Stimulated activated memory B cell treated with anti-CD40 and anti-IgM and Interleukin-4, amounts not matched to agents 10 μg/mL and 1 μg/mL and 100 μg/mL, for 72 hours (primary cell): Measurements from ENCODE around the gene SEZ6L2.
"Not testable (repeated sequence)": the region's sequence is repeated elsewhere in the genome, so short reads cannot be mapped to it uniquely, and the experiment has no call there.

Experiments
- ATAC-seq: fragments of 150-1000 bp; cut with Tn5 transposase; 2 replicates; pipeline ENCODE4 v1.10.0; 2021
- H3K27ac Mint-ChIP-seq: one replicate; pipeline ENCODE4 v1.8.0; 2022; ENCODE audit warnings: mild to moderate bottlenecking, mixed read lengths
- H3K27me3 Mint-ChIP-seq: one replicate; pipeline ENCODE4 v1.8.0; 2022; ENCODE audit warnings: mixed read lengths
- H3K36me3 Mint-ChIP-seq: one replicate; pipeline ENCODE4 v1.8.0; 2022; ENCODE audit warnings: mixed read lengths
- H3K4me1 Mint-ChIP-seq: one replicate; pipeline ENCODE4 v1.8.0; 2022; ENCODE audit warnings: mixed read lengths
- H3K4me3 Mint-ChIP-seq: one replicate; pipeline ENCODE4 v1.8.0; 2022; ENCODE audit warnings: mild to moderate bottlenecking, moderate library complexity, mixed read lengths
- H3K9me3 Mint-ChIP-seq: one replicate; pipeline ENCODE4 v1.8.0; 2022; ENCODE audit warnings: mixed read lengths

Gene SEZ6L2

GRCh38 chr16:29837841-29838240 lies 61.5 kb downstream of the SEZ6L2 start:
- H3K9me3 Mint-ChIP-seq: no peaks in the 10 kb centered on the region
- H3K4me3 Mint-ChIP-seq: no peak overlapping the region
- no peaks in the 10 kb centered on the region for H3K4me1 Mint-ChIP-seq
- peaks cover 49% of the 10 kb centered on the region for H3K36me3 Mint-ChIP-seq
- H3K27ac Mint-ChIP-seq: no peak overlapping the region
- no peak for ATAC-seq
- H3K27me3 Mint-ChIP-seq: no peaks in the 10 kb centered on the region

DNA sequence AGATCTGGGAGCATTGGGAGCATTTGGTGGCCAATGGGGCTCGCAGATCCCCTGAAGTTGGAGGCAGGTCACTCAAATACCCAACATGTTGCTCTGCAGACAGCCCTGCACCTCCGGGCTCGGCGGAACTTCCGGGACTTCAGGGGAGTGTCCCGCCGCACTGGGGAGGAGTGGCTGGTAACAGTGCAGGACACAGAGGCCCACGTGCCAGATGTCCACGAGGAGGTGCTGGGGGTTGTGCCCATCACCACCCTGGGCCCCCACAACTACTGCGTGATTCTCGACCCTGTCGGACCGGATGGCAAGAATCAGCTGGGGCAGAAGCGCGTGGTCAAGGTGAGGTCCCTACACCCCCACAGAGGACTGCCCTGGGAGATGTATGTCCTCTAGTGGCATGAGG lies 62.7 kb downstream of the SEZ6L2 start:
- Mint-ChIP-seq H3K4me3 (no peak overlapping the region), H3K27ac (no peak overlapping the region), H3K9me3 (no peaks in the 10 kb centered on the region), H3K4me1 (no peaks in the 10 kb centered on the region), H3K27me3 (no peaks in the 10 kb centered on the region), H3K36me3 (peaks cover 61% of the 10 kb centered on the region)
- no peak for ATAC-seq

DNA sequence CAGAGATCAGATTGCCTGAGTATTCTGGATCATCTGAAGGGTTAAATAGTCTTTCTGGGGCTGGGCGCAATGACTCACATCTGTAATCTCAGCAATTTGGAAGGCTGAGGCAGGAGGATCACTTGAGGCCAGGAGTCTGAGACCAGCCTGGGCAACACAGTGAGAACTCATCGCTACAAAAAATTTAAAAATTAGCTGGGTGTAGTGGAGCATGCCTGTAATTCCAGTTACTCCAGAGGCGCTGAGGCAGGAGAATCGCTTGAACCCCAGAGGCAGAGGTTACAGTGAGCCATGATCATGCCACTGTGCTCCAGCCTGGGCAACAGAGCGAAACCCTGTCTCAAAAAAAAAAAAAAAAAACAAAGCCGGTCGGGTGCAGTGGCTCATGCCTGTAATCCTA lies 63.4 kb downstream of the SEZ6L2 start:
- H3K27me3 Mint-ChIP-seq: no peaks in the 10 kb centered on the region
- no peak for ATAC-seq
- H3K4me1 Mint-ChIP-seq: no peaks in the 10 kb centered on the region
- H3K36me3 Mint-ChIP-seq: peaks cover 64% of the 10 kb centered on the region
- H3K4me3 Mint-ChIP-seq: no peak overlapping the region
- no peak overlapping the region for H3K27ac Mint-ChIP-seq
- H3K9me3 Mint-ChIP-seq: no peaks in the 10 kb centered on the region

- no peak overlapping the region for H3K4me3 Mint-ChIP-seq
- H3K27ac Mint-ChIP-seq: no peak overlapping the region
- H3K9me3 Mint-ChIP-seq: no peaks in the 10 kb centered on the region
- peaks cover 62% of the 10 kb centered on the region for H3K36me3 Mint-ChIP-seq
- ATAC-seq: no peak
- H3K4me1 Mint-ChIP-seq: no peaks in the 10 kb centered on the region
- H3K27me3 Mint-ChIP-seq: no peaks in the 10 kb centered on the region
Measured at GRCh38 chr16:29834079-29834478, 65.3 kb downstream of the SEZ6L2 start.

DNA sequence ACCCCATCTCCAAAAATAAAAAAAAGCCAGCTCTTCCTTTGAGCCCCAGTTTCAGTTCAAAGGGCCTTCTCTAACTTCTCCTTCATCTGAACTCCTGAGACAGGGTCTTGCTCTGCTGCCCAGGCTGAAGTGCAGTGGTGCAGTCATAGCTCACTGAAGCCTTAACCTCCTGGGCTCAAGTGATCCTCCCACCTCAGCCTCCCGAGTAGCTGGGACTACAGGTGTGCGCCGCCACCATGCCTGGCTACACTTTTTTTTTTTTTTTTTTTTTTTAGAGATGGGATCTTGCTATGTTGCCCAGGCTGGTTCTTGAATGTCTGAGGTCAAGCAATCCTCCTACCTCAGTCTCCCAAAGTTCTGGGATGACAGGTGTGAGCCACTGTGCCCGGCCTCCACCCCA lies 66.1 kb downstream of the SEZ6L2 start:
- not testable (repeated sequence) for ATAC-seq, H3K9me3 Mint-ChIP-seq, H3K27me3 Mint-ChIP-seq, H3K4me1 Mint-ChIP-seq, H3K4me3 Mint-ChIP-seq, H3K27ac Mint-ChIP-seq
- H3K36me3 Mint-ChIP-seq: peaks cover 58% of the 10 kb centered on the region

DNA sequence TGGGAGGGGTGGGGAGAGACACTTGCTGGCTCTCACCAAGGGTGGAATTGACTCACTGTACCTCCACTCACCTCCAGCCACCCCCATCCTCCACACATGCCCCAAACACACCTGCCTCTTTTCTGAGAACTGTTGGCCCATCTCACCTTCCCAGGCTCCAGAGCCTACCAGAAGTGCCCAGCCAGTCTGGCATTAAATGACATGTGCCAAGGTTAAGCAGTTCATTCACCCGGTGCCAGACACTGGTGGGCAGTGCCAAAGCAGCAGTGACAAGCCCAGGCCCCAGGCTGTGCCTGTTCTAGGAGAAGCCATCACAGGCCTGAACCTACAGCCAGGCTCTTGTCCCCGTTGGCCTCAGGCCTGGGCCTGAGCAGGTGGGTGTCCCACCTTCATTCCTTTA lies 67.9 kb downstream of the SEZ6L2 start:
- Mint-ChIP-seq H3K4me1 (peaks cover 8% of the 10 kb centered on the region), H3K4me3 (no peak overlapping the region), H3K9me3 (no peaks in the 10 kb centered on the region), H3K27me3 (no peaks in the 10 kb centered on the region), H3K27ac (no peak overlapping the region), H3K36me3 (peaks cover 58% of the 10 kb centered on the region)
- no peak for ATAC-seq

GRCh38 chr16:29830774-29831173 lies 68.6 kb downstream of the SEZ6L2 start:
- H3K27ac Mint-ChIP-seq: no peak overlapping the region
- H3K4me1 Mint-ChIP-seq: peaks cover 9% of the 10 kb centered on the region
- H3K4me3 Mint-ChIP-seq: no peak overlapping the region
- no peaks in the 10 kb centered on the region for H3K27me3 Mint-ChIP-seq
- no peak for ATAC-seq
- H3K36me3 Mint-ChIP-seq: peaks cover 56% of the 10 kb centered on the region
- H3K9me3 Mint-ChIP-seq: no peaks in the 10 kb centered on the region

DNA sequence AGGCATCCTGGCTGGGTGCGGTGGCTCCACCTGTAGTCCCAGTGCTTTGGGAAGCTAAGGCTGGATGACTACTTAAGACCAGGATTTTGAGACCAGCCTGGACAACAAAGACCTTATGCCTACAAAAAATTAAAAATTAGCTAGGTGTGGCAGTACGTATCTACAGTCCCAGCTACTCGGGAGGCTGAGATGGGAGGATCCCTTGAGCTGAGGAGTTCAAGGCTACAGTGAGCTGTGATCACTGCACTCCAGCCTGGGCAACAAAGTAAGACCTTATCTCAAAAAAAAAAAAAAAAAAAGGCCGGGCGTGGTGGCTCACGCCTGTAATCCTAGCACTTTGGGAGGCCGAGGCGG lies 73.0 kb downstream of the SEZ6L2 start:
- peaks cover 40% of the 10 kb centered on the region for H3K4me1 Mint-ChIP-seq
- no peak overlapping the region for H3K27ac Mint-ChIP-seq
- H3K36me3 Mint-ChIP-seq: peaks cover 34% of the 10 kb centered on the region
- no peaks in the 10 kb centered on the region for H3K9me3 Mint-ChIP-seq
- ATAC-seq: no peak
- H3K27me3 Mint-ChIP-seq: no peaks in the 10 kb centered on the region
- H3K4me3 Mint-ChIP-seq: no peak overlapping the region

DNA sequence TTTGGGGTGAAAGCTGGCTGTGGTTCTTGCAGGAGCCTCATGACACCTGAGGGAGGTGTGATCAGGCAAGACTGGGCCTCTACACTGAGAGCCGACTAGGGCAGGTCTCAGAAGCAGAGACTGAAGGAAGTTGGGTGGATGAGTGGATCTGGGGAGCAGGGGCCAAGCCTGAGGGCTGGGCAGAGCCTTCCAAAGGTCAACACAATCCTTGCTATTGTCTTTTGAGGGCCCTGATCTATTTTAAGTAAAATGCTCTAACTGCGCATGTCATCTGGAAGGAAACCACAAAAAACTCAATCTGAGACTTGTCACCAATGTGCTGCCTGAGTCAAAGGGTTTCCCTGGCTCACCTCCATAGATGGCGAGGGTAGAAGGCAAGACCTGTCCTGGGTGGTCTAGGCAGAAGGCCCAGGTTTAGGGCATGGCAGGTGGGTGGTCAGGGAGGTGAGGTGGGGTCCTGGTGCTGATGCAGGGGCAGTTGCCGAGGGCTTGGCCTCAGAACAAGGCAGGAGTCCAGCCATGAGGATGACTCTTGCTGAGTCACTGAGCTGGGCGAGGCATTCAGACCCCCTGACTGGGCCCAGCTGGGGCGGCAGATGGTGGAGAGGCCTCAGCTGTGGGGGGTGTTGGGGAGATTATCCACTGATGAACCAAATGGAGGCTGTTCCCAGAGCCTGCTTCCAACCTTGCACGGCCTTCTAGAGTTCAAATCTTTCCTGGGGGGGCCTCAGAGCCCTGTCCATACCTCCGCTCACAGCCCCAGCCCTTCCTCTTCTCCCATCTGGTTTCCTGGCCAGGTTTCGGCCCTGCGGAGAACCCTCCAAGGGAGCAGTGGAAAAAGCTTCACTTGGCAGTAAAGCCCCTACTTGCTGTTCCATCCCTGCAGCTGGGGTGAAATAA lies 74.0 kb downstream of the SEZ6L2 start:
- no peak for ATAC-seq
- peak overlapping the region; percentile 36 for H3K4me3 Mint-ChIP-seq
- H3K9me3 Mint-ChIP-seq: no peaks in the 10 kb centered on the region
- peaks cover 26% of the 10 kb centered on the region for H3K36me3 Mint-ChIP-seq
- H3K27me3 Mint-ChIP-seq: no peaks in the 10 kb centered on the region
- peak overlapping the region; percentile 54 for H3K27ac Mint-ChIP-seq
- peaks cover 46% of the 10 kb centered on the region for H3K4me1 Mint-ChIP-seq

DNA sequence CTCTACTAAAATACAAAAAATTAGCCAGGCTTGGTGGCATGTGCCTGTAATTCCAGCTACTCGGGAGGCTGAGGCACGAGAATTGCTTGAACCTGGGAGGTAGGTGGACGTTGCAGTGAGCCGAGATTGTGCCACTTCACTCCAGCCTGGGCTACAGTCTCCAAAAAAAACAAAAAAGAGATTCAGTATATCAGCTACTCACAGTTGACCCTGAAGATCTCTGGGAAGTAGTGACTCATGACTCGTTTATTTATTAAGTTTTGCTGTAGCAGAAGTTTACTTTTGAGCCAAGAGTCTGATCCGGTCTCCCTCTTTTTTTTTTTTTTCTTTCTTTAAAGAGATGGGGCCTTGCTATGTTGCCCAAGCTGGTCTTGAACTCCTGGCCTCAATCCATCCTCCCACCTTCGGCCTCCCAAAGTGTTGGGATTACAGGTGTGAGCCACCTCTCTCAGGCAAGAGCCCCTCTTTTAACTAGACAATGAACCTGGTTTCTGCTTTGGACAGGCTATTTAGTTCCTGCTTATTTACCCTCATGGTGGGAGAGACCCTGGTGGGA lies 74.7 kb downstream of the SEZ6L2 start:
- Mint-ChIP-seq H3K27ac (peak overlapping the region; percentile 54), H3K9me3 (no peaks in the 10 kb centered on the region), H3K36me3 (peaks cover 19% of the 10 kb centered on the region), H3K27me3 (no peaks in the 10 kb centered on the region), H3K4me1 (peaks cover 52% of the 10 kb centered on the region), H3K4me3 (no peak overlapping the region)
- ATAC-seq: no peak

DNA sequence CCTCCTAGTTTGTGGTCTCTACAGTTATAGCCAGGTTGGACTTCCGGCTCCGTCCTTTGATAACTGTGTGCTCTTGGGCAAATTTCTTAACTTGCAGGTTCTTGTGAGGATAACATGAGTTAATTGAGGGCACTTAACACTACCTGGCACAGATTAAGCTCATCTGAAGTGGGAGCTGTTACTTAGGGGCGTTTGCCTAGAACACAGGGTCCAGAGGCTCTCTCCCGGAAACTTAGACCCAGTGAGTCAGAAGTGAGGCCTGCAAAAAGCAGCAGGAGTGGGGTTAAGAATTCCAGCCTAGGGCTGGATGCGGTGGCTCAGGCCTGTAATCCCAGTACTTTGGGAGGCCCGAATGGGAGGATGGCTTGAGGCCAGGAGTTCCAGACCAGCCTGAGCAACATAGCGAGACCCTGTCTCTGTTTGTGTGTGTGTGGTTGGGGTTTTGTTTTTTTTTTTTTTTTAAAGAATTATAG lies 77.7 kb downstream of the SEZ6L2 start:
- Mint-ChIP-seq H3K4me3 (peak overlapping the region; percentile 94), H3K27me3 (no peaks in the 10 kb centered on the region), H3K36me3 (peaks cover 33% of the 10 kb centered on the region), H3K4me1 (peaks cover 72% of the 10 kb centered on the region), H3K27ac (peak overlapping the region; percentile 84), H3K9me3 (no peaks in the 10 kb centered on the region)
- ATAC-seq: no peak
